HCT116 (cell line): ENCODE results near the gene NDUFAF5.

Experiments used
- CTCF ChIP-seq, 3 experiments: fragments of 200-600 bp in 1 of 3; sonication (generic) in 1 of 3; IDR thresholded peaks in 2 of 3; conservative IDR thresholded peaks in 1 of 3; 2 replicates each; pipeline ENCODE4 v1.5.1; 2012 to 2017; ENCODE audit warnings: low read depth in 2 of 3, low read length in 2 of 3, antibody characterized with exemption in 1 of 3, borderline replicate concordance in 1 of 3, control low read depth in 1 of 3, mild to moderate bottlenecking in 1 of 3, mixed read lengths in 1 of 3, mixed run types in 1 of 3, moderate library complexity in 1 of 3; ENCODE audit not compliant: insufficient read depth in 1 of 3
- ELF1 ChIP-seq: IDR thresholded peaks from 2 replicates; pipeline ENCODE4 v1.6.1; 2012; ENCODE audit warnings: low read depth, borderline replicate concordance

DNA sequence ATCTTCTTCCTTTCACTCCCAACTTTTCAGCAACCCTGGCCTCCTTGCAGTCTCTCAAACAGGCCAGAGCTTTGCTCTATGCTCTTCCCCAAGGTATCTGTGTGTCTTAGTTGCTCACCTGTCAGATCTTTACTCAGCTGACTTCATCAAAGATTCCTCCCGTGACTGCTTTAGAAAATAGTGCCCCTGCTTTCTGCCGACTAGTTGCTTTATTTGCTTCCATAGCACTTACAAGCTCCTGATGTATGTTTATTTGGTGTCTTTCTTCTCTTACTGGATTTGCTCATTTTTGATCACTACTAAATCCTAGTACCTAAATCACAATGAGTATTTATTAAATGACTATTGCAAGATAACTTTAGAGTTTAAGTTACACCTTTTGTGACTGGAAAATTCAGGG is 5.9 kb downstream of the NDUFAF5 start:
- TF ChIP-seq CTCF (IDR thresholded peaks at IDR 0.05 in 2 of 3, conservative IDR thresholded peaks at IDR 0.05 in 1 of 3; ENCODE audit: borderline replicate concordance in 1 of 3, insufficient read depth in 1 of 3, low read depth in 2 of 3, low read length in 2 of 3): no peak
- TF ChIP-seq ELF1: no peak
